Effector CD4-positive, alpha-beta T cell (primary cell): Measurements from ENCODE around the gene RPAP3.

Experiments used
- DNase-seq: peaks from one replicate; pipeline ENCODE4 v3.0.0-alpha.2; 2020
- total RNA-seq: gene quantifications from one replicate; lab custom pipeline; 2026; lab: John Stamatoyannopoulos, UW

The RPAP3 gene, protein sequence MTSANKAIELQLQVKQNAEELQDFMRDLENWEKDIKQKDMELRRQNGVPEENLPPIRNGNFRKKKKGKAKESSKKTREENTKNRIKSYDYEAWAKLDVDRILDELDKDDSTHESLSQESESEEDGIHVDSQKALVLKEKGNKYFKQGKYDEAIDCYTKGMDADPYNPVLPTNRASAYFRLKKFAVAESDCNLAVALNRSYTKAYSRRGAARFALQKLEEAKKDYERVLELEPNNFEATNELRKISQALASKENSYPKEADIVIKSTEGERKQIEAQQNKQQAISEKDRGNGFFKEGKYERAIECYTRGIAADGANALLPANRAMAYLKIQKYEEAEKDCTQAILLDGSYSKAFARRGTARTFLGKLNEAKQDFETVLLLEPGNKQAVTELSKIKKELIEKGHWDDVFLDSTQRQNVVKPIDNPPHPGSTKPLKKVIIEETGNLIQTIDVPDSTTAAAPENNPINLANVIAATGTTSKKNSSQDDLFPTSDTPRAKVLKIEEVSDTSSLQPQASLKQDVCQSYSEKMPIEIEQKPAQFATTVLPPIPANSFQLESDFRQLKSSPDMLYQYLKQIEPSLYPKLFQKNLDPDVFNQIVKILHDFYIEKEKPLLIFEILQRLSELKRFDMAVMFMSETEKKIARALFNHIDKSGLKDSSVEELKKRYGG
- total RNA-seq = 34.0 reads per million, percentile 59 among the genes with 10 or more reads in this experiment

- DNase-seq = peak; percentile 95
Observed at GRCh38 chr12:47705566-47706425, at the start of gene RPAP3. TSS of gene RPAP3 (minus strand) at chr12:47706030. CDS start at chr12:47702840, 3,190 bp downstream.

- DNase-seq = no peak
Observed at GRCh38 chr12:47754881-47755280, 49.1 kb upstream of the RPAP3 start.

DNA sequence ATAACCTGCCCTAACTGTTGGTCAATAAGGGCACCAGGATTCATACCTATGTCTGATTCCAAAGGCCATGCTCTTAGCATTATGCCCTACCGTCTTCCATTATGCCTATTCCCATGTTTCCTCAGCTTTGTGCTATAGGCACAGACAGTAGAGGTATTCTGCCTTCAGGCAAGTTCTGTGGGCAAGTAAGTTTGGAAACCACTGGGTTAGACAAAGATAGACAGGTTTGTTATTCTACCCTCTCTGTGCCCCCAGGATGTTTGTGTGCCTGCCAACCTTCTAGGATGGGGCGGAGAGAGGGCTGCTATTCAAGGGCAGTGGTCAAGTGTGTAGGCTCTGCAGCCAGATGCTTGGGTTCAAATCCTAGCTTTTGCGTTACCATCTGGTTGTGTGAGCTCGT, 48.3 kb upstream of the RPAP3 start:
- DNase-seq = no peak

- DNase-seq = no peak
Observed at GRCh38 chr12:47753021-47754001, 47.5 kb upstream of the RPAP3 start.

DNA sequence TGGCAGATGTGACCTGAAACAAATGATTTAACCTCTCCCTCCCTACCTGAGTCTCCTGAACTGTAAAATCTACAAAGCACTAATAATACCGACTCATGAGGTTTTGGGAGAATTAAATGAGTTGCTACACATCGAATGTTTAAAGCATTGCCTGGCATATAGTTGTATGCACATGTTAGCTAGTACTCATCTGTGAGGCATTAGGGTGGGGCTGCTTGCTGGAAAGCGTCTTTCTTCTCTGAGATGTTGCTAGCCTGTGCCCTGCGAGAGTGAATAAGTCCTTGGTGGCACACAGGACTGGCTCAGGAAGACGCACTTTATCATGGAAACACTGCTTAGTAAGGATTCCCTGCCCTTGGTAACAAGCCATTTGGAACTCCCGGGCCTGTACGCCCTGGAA, 46.7 kb upstream of the RPAP3 start:
- DNase-seq = no peak

GRCh38 chr12:47752121-47752520, 46.3 kb upstream of the RPAP3 start:
- DNase-seq = no peak

DNA sequence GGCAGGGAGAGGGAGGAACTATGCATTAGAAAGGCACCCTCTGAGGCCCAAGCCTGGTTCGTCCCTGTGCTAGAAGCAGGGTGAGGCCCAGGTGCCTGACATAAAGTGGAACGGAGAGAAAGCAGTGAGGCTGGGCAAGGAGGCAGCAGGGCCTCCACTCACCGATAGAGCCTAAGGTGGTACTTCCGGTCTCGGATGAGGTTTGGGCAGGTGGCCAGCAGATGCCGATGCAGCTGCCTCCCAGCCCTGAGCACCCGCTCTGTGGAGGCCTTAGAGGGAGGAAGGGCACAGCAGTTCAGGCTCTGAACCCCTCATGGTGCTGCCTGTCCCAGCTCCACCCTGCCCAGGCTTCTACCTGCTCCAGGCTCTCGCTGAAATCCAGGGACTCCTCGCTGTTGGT, 45.7 kb upstream of the RPAP3 start:
- DNase-seq = no peak

- no peak for DNase-seq
Observed at GRCh38 chr12:47750916-47751470, 45.2 kb upstream of the RPAP3 start.

- no peak for DNase-seq
Observed at GRCh38 chr12:47750229-47750798, 44.5 kb upstream of the RPAP3 start.

DNA sequence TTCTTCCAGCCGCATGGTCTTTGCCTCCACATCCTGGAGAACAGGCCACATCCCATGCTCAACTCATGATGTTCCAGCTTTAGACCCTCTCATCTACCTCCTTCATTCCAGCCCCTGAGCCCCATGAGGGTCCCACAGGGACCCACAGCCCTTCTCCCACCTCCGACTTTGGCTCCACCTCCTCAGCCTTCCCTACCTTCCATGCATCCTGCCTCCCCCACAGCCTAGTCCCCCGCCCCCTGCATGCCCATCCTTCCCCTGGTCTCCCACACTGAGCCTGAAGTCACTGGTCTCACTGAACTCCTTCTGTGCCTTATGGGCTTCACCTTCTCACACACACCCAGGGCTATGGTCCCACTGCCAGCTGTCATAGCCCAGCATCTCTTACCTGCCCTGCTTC, 43.1 kb upstream of the RPAP3 start:
- DNase-seq = no peak

- no peak for DNase-seq
Observed at GRCh38 chr12:47748507-47748828, 42.6 kb upstream of the RPAP3 start.

DNA sequence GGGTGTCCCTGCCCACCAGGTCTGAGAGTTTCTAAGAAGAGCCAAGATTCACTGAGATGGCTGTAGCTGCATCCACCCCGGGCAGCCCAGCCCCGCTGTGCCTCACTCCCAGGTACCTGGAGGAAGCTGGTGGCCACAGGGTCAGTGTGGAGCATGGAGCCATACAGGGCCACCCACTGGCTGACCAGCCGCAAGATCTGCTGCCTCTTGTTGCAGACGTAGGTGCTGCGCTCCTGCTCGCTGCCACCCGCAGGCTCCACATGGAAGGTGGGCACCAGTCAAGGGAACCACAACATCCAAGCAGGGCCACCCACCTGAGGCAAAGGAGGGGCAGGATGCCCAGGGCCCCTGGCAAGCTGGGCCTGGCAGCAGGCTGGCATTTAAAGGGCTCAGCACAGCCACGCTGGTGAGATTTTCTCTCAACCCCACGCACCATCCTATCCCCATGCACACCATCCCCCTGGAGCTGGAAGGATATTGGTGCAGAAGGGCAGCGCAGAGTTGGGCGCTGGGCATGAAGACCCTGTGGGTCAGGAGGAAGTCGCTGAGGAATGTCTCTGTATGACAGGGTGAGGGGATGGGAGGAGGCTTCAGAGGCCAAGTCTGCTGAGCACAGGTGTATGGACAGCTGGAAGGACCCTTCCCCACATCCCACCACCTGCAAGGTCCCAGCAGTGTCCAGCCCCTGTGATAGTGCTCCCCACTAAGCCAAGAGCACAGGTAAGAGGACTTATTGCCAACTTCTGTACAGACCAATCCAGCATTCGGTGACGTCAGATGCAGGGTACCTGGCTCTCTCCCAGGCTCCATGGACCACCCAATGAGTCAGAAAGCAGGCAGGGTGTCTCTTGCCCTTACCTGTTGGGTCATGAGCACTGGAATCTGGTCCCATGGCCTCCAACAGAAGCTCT, 42.0 kb upstream of the RPAP3 start:
- DNase-seq = no peak

DNA sequence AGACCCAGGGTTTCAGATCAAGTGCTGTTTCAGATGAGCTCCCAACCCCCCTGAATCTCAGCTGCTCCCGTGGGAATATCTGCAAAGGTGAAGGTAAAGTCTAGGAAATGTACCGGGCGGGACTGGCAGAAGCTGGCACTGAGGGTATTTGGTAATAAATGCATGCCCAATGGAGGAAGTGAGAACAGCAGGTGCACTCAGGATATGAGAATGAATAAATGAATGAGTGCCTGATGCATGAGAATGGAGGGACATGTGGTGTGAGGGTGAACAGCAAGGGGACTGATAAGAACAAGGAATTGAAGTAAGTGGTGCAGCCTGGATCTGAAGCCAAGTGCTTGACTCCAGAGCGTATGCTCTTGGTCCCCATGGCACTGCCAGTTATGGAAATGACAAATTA, 41.3 kb upstream of the RPAP3 start:
- DNase-seq = no peak

- DNase-seq = no peak
Observed at GRCh38 chr12:47746523-47746922, 40.7 kb upstream of the RPAP3 start.

DNA sequence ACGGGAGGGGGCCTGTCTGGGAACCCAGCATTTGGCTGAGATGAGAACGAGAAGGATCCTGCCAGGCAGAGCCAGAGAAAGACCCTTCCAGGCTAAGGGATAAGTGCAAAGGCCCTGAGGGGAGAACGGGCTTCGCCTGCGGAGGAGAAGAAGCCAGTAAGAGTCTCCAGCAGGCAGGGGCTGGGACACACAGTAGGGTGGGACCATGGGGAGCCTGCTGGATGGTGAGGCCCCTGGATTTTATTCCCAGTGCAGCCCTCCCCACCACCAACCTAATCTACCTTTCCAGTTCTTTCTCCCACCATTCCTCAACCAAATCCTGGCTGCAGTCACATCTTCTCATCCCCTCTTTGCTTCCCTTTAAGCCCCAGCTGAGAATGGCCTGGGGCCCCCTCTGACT, 40.2 kb upstream of the RPAP3 start:
- no peak for DNase-seq

DNA sequence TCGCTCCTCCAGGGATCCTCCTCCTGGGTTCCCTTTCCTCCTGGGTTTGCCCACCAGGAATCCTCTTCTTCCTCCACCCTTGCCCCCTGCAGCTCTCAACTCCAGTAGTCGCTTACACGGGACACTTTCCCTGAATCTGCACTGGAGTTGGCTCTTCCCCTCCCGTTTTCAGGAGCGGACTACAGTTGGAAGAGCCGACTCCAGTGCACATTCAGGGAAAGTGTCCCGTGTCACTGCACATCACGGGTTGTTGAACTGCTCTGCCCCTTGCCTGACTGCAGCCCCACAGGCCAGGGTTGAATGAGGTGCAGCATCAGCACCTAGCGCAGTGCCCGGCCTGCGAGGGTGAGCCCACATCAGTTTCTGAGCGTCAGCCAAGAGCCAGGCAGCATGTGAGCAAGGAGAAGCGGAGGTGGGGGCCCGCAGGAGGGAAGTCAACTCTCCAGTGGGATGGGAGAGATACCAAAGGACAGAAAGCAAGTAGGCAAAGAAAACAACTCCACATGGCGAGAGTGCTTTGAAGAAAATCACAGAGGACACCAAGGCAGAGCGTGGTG, 39.7 kb upstream of the RPAP3 start:
- no peak for DNase-seq

DNA sequence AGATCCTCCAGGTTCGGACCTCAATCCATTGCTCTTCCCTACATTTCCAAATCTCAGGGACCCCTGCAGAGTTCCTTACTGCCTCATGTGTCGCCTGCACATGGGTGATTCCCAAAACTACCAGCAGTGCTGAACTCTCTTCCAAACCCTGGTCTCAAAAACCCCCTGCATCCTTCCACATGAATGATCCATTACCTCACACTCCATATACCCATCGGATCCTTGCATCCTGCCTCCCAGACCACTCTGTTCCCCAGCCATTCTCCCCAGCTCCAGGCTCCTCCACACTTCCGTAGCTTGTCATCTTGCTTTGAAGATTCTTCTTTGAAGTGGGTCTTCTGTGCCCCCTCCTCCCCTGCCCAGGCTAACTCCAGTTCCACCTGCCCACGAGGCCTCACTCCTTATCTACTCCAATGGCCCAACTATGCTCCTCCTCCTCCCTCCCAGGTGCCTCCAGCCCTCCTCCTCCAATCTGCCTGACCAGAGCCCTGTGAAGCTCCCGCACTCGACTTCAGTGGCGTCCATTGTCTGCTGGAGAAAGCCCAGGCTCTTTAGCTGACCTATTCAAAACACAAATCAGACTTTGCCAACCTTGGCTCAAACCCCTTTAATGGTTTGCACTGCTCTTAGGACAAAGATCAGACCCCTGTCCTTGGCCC, 39.1 kb upstream of the RPAP3 start:
- no peak for DNase-seq

DNA sequence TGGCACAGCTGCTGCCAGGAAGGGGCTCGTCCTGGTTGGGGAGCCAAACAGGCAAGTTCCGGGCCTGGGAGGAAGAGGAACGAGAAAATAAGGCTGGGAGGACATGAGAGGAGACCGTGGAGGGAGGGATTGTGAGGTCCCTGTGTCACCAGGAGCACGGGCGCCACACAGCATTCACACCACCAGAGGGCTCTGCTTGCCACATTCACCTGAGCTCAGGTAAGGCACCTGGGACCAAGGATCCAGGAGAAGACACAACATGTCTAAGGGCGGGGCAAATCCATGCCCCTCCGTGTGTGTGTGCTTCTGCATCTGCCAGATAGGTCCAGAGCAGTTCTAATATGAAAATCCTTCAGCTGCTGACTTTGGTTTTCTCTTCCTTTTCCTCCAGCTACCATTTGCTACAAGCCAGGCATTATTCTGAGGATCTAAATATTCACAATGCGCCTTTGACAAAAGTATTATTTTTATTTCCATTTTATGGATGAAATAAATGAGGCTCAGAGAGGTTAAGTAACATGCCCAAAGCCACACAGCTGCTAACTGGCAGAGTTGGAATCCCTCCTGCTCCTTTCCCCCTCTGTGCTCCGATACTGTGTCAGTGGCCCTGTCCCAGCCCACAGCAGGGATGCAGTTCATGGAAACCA, 38.3 kb upstream of the RPAP3 start:
- peak; percentile 50 for DNase-seq

DNA sequence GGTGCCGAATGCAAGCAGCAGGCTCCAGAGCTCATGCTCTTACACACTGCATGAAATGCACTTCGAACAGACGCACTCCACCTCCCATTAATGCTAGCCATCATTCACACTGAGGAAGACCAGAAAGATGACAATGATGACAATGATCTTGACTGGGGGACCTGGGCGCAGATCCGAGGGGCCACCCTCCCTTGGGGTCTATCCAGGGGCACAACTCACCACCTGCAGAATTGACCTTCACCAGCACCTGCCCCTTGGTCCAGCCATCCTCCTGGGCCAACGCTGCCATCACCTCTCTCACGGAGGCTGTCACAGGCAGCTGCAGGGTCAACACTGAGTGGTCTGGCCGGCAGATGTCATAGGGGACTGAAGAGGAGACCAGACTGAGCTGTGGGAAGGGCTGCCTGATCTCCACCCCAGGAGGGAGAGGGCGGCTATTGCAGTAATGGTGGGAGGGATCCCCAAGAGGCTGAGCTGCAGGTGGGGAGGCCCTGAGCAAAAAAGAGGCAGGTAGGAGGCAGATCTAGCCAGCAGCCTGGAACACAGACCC, 37.6 kb upstream of the RPAP3 start:
- no peak for DNase-seq
